ENCODE data around the gene FGFR3.
"Not testable (repeated sequence)": the region's sequence is repeated elsewhere in the genome, so short reads cannot be mapped to it uniquely, and the experiment has no call there.

FGFR3 gene

GRCh38 chr4:1821679-1822567, 28.8 kb downstream of the FGFR3 start:
- DNase-seq: no peak

GRCh38 chr4:1822568-1823544, 29.8 kb downstream of the FGFR3 start:
- DNase-seq: no peak

GRCh38 chr4:1823545-1823932, 30.4 kb downstream of the FGFR3 start:
- no peak for DNase-seq

- no peak for DNase-seq
Measured at GRCh38 chr4:1824746-1825145, 31.7 kb downstream of the FGFR3 start.

GRCh38 chr4:1825326-1825725, 32.2 kb downstream of the FGFR3 start:
- no peak for DNase-seq

GRCh38 chr4:1826531-1827350, 33.6 kb downstream of the FGFR3 start:
- no peak for DNase-seq

- DNase-seq: no peak
Measured at GRCh38 chr4:1830234-1830633, 37.1 kb downstream of the FGFR3 start.

- no peak for DNase-seq
Measured at GRCh38 chr4:1830642-1831228, 37.6 kb downstream of the FGFR3 start.

- no peak for DNase-seq
Measured at GRCh38 chr4:1831331-1831730, 38.2 kb downstream of the FGFR3 start.

- no peak for DNase-seq
Measured at GRCh38 chr4:1832690-1833089, 39.6 kb downstream of the FGFR3 start.

- no peak for DNase-seq
Measured at GRCh38 chr4:1833307-1834046, 40.4 kb downstream of the FGFR3 start.

- no peak for DNase-seq
Measured at GRCh38 chr4:1834047-1834775, 41.1 kb downstream of the FGFR3 start.

GRCh38 chr4:1835836-1836235, 42.7 kb downstream of the FGFR3 start:
- DNase-seq: not testable (repeated sequence)

- DNase-seq: no peak
Measured at GRCh38 chr4:1836650-1837049, 43.6 kb downstream of the FGFR3 start.

- DNase-seq: no peak
Measured at GRCh38 chr4:1837069-1837468, 44.0 kb downstream of the FGFR3 start.

GRCh38 chr4:1839282-1839681, 46.2 kb downstream of the FGFR3 start:
- DNase-seq: no peak

GRCh38 chr4:1841201-1841886, 48.3 kb downstream of the FGFR3 start:
- DNase-seq: no peak

- DNase-seq: no peak
Measured at GRCh38 chr4:1841887-1842210, 48.8 kb downstream of the FGFR3 start.

- DNase-seq: no peak
Measured at GRCh38 chr4:1842339-1842895, 49.3 kb downstream of the FGFR3 start.

- DNase-seq: no peak
Measured at GRCh38 chr4:1842993-1843448, 49.9 kb downstream of the FGFR3 start.
